CD4-positive, alpha-beta memory T cell (primary cell): ENCODE data around the gene GNLY. TPM values are rescaled to one million over a fixed set of nuclear protein-coding genes. Genes with fewer than 3 reads are reported as not detected.
"Not testable (repeated sequence)": the region's sequence is repeated elsewhere in the genome, so short reads cannot be mapped to it uniquely, and the experiment has no call there.

Source experiments
- CTCF ChIA-PET: fragments of 350-600 bp; sonication (Branson Sonifier 250); formaldehyde crosslinking; loops from one replicate; lab custom pipeline; 2021; ENCODE audit warnings: inconsistent platforms; ENCODE audit not compliant: partially characterized antibody; lab: Charles Lee
- POLR2A ChIA-PET: fragments of 350-600 bp; sonication (Branson Sonifier 250); formaldehyde crosslinking; loops from one replicate; lab custom pipeline; 2021; ENCODE audit not compliant: partially characterized antibody; lab: Charles Lee
- DNase-seq, 5 donors: peaks; one replicate each; pipeline versions ENCODE4 v3.0.0 to v3.0.0-alpha.2; 2020 to 2022; ENCODE audit warnings: mixed read lengths in 1 of 5
- H3K27ac ChIP-seq: one replicate; pipeline ENCODE4 v1.7.0; 2013; ENCODE audit warnings: low read depth, low read length
- H3K27me3 ChIP-seq: 2 replicates; pipeline ENCODE4 v1.7.0; 2013; ENCODE audit warnings: mild to moderate bottlenecking, low read length, moderate library complexity; ENCODE audit not compliant: insufficient read depth
- H3K36me3 ChIP-seq: 2 replicates; pipeline ENCODE4 v1.7.0; 2013; ENCODE audit warnings: mild to moderate bottlenecking, low read length, moderate library complexity; ENCODE audit not compliant: insufficient read depth
- H3K4me1 ChIP-seq: 2 replicates; pipeline ENCODE4 v1.7.0; 2013; ENCODE audit warnings: mild to moderate bottlenecking, low read length, moderate library complexity; ENCODE audit not compliant: insufficient read depth
- H3K4me3 ChIP-seq, 2 donors: one replicate each; pipeline ENCODE4 v1.7.0; 2013; ENCODE audit warnings: low read length in 2 of 2, mild to moderate bottlenecking in 1 of 2
- H3K9me3 ChIP-seq, 2 donors: one replicate each; pipeline ENCODE4 v1.7.0; 2013; ENCODE audit warnings: low read length in 2 of 2, control low read depth in 1 of 2; ENCODE audit not compliant: control insufficient read depth in 1 of 2
- H3K27ac Mint-ChIP-seq, 7 donors: one replicate each; pipeline ENCODE4 v1.8.0; 2020 to 2021; ENCODE audit warnings: mixed read lengths in 7 of 7, mild to moderate bottlenecking in 6 of 7, inconsistent platforms in 3 of 7, moderate library complexity in 3 of 7
- H3K27me3 Mint-ChIP-seq, 2 donors: one replicate each; pipeline ENCODE4 v1.8.0; 2020 to 2021; ENCODE audit warnings: mixed read lengths in 2 of 2
- H3K36me3 Mint-ChIP-seq, 2 donors: one replicate each; pipeline ENCODE4 v1.8.0; 2020 to 2021; ENCODE audit warnings: mixed read lengths in 2 of 2, inconsistent platforms in 1 of 2, mild to moderate bottlenecking in 1 of 2
- H3K4me1 Mint-ChIP-seq, 4 donors: one replicate each; pipeline ENCODE4 v1.8.0; 2020 to 2021; ENCODE audit warnings: mixed read lengths in 4 of 4, mild to moderate bottlenecking in 1 of 4
- H3K4me3 Mint-ChIP-seq, 8 donors: one replicate each; pipeline ENCODE4 v1.8.0; 2020 to 2021; ENCODE audit warnings: mixed read lengths in 8 of 8, mild to moderate bottlenecking in 7 of 8, moderate library complexity in 6 of 8, inconsistent platforms in 3 of 8
- H3K9me3 Mint-ChIP-seq, 8 donors: one replicate each; pipeline ENCODE4 v1.8.0; 2020 to 2021; ENCODE audit warnings: mixed read lengths in 8 of 8, mild to moderate bottlenecking in 5 of 8, inconsistent platforms in 3 of 8, moderate library complexity in 1 of 8
- intact Hi-C: fragments of 100-400 bp; cut with micrococcal nuclease; formaldehyde crosslinking; loops from one replicate; pipeline ENCODE4 v1.15.1; 2023
- polyA plus RNA-seq, 2 donors: library from polyadenylated mRNA; unstranded; fragments of 300-500 nt; fragmentation: Illumina TruSeq; gene quantifications; one replicate each; pipeline ENCODE4 v1.2.3, GENCODE V29; 2021
- total RNA-seq, 2 experiments: library from RNA; stranded (reverse); gene quantifications; one replicate each; pipeline ENCODE4 v1.2.3, GENCODE V29; 2021

The GNLY gene
- total and polyA plus RNA-seq, 4 experiments from 2014 or later = 17.2 to 32.2 (median 21.1) TPM

DNA sequence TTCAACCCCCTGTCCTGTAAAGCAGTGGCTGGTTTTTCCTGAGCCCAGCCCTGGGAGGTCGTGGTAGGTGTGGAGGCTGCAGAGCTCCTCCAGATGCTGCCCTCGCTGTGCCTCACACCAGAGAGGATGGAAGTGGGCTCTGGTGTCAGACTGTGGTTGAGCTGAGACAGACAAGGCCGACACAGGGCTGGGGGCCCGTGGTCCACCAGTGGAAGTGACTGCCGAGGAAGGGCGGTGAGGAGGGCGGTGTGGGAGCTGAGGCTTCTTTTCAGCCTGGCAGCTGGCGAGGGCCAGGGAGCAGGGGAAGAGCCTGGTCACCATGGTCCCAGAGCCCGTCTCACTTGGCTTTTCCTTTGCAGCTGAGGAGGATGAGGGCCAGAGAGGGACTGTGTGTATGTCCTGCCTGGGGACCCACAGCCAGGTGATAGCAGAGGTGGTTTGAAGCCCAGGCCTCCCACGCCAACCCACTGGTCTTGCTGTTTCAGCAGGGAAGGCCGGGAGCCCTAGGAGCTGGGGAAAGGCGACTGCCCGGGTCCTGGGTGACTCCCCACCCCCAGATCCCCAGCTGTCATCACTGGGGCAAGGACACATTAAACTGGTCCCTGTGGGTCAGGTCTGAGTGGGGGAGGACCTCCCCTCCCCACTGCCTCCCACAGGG, 34.7 kb upstream of the GNLY start:
- Histone ChIP-seq H3K4me3 (no peak overlapping the region), H3K9me3 (no peaks in the 10 kb centered on the region), H3K27ac (no peak overlapping the region), H3K27me3 (no peaks in the 10 kb centered on the region), H3K36me3 (no peaks in the 10 kb centered on the region), H3K4me1 (no peaks in the 10 kb centered on the region)
- Mint-ChIP-seq H3K27me3 (no peaks in the 10 kb centered on the region), H3K4me1 (no peaks in the 10 kb centered on the region), H3K4me3 (no peak overlapping the region), H3K36me3 (peaks cover 10 to 25% of the 10 kb centered on the region in 2 donors), H3K27ac (no peak overlapping the region), H3K9me3 (no peaks in the 10 kb centered on the region)
- CTCF ChIA-PET = interaction anchor here (0.8 to 3.5 kb wide), 4 partner anchors 20 to 46 kb away, joined by 3 to 17 read pairs (median 6); no protein-coding TSS in a partner anchor
- POLR2A ChIA-PET = no interaction called here
- DNase-seq = no peak
- intact Hi-C loops = no loop called here

DNA sequence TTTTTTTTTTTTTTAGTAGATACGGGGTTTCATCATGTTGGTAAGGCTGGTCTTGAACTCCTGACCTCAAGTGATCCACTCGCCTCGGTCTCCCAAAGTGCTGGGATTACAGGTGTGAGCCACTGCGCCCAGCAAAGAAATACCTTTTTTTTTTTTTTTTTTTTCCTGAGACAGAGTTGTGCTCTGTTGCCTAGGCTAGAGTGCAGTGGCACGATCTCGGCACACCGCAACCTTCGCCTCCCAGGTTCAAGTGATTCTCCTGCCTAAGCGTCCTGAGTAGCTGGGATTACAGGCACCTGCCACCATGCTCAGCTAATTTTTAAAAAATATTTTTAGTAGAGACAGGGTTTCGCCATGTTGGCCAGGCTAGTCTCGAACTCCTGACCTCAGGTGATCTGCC, 33.9 kb upstream of the GNLY start:
- H3K4me3 ChIP-seq, H3K27me3 ChIP-seq, H3K4me1 ChIP-seq, H3K4me3 Mint-ChIP-seq, H3K9me3 Mint-ChIP-seq, intact Hi-C loops, DNase-seq, H3K27me3 Mint-ChIP-seq, H3K27ac Mint-ChIP-seq, H3K9me3 ChIP-seq, POLR2A ChIA-PET, H3K27ac ChIP-seq, H3K36me3 ChIP-seq, H3K4me1 Mint-ChIP-seq: not testable (repeated sequence)
- H3K36me3 Mint-ChIP-seq = peaks cover 10 to 23% of the 10 kb centered on the region in 2 donors
- CTCF ChIA-PET = interaction anchor here (1.2 to 3.5 kb wide), 2 partner anchors 23 to 28 kb away, joined by 4 to 17 read pairs; no protein-coding TSS in a partner anchor

DNA sequence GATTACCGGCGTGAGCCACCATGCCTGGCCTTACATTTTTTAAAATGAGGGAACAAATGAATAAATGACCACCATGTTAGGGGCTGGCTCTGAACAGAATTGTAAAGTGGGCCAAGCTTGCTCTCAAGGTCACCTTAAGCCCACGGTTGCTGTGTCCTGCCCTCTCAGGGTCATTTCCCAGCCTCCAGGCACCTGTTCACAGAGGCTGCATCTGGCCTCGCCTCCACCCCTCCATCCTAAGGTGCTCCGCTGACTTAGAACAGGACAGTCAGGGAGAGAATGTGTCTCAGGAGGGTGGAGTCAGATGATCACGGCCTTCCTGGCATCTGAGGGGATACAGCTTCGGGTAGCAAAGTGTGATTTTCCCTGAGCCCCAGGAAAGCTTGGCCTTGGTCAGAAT, 33.4 kb upstream of the GNLY start:
- Mint-ChIP-seq H3K4me1 (no peaks in the 10 kb centered on the region), H3K27ac (no peak overlapping the region), H3K4me3 (no peak overlapping the region), H3K36me3 (peaks cover 10 to 20% of the 10 kb centered on the region in 2 donors), H3K9me3 (no peaks in the 10 kb centered on the region), H3K27me3 (no peaks in the 10 kb centered on the region)
- Histone ChIP-seq H3K4me1 (no peaks in the 10 kb centered on the region), H3K27ac (no peak overlapping the region), H3K27me3 (no peaks in the 10 kb centered on the region), H3K36me3 (no peaks in the 10 kb centered on the region), H3K9me3 (no peaks in the 10 kb centered on the region), H3K4me3 (no peak overlapping the region)
- intact Hi-C loops = no loop called here
- DNase-seq = no peak
- ChIA-PET POLR2A (no interaction called here), CTCF (interaction anchor here (1.2 to 3.5 kb wide), 2 partner anchors 24 to 28 kb away, joined by 4 to 17 read pairs; no protein-coding TSS in a partner anchor)

DNA sequence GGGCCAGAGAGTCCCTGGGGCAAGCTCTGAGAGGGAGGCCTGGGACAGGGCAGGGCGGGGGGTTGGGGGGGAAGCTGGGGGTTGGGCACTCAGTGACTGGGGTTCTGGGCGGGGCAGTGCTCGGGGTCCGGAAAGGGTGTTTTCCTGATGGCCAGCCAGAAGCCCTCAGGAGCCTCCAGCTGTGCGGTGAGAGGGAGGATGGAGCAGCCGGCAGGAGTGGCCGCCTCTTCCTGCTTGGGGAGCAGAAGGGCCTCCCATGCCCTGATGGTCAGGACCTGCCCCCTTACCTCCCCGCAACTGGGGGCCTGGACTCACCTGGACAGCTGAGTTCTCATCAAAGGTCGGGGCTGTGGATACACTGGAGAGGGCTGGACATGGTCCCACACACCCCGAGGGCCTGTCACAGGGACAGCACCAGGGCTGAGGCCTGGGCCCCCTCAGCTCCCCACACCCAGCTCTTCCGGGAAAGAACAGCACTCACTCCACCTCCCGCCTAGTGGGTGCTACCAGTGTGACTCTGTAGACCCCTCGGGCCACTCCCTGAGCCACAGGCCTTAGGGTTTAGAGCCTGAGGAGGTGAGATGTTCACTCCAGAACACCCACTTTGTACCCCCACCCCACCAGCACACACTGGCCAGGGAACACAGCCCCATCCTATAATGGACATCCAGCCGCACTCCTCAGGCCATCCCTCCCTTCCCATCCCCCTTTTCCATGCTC, 32.9 kb upstream of the GNLY start:
- ChIA-PET POLR2A (no interaction called here), CTCF (interaction anchor here (1.2 kb wide), 1 partner anchor 29 kb away, joined by 4 read pairs; no protein-coding TSS in a partner anchor)
- no peak overlapping the region for H3K4me3 Mint-ChIP-seq
- Histone ChIP-seq H3K27me3 (no peaks in the 10 kb centered on the region), H3K9me3 (no peaks in the 10 kb centered on the region), H3K4me3 (no peak overlapping the region), H3K4me1 (no peaks in the 10 kb centered on the region), H3K27ac (no peak overlapping the region), H3K36me3 (no peaks in the 10 kb centered on the region)
- intact Hi-C loops = no loop called here
- H3K36me3 Mint-ChIP-seq = peaks cover 6 to 14% of the 10 kb centered on the region in 2 donors
- H3K9me3 Mint-ChIP-seq = no peaks in the 10 kb centered on the region
- no peak for DNase-seq
- H3K4me1 Mint-ChIP-seq = no peaks in the 10 kb centered on the region
- no peaks in the 10 kb centered on the region for H3K27me3 Mint-ChIP-seq
- H3K27ac Mint-ChIP-seq = no peak overlapping the region

DNA sequence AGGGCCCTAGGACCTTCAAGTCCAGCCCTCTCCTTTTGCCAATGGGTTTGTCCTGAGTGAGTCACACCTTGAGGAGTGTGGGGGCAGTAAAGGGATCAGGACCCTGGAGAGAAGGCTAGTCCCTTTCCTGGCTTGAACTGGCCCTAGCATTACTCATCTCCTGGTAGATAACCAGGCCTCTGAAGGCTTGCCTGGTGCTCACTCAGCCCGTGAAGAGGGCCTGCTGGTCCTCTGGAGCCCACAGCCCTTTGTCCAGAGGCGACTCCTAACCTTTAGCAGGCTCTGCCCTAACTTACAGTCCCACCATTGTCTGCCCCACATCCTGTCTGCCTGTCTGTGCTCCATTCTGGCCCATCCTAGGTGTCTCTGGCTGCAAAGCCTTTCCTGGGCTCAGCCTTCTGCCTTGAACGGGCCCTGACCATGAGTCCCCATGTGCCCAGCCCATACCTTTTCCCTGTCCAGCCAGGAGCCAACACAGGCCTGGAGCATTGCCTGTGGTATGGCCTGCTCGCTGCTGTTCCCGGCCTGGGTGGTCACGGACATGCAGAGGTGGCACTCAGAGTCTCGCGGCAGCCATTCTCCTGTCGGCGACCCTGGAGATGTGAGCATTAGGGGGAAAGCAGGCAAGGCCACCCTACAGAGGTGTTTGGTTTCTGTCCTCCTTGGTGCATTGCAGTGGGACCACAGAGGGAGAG, 31.1 kb upstream of the GNLY start:
- H3K36me3 Mint-ChIP-seq = peaks cover 6 to 7% of the 10 kb centered on the region in 2 donors
- no peaks in the 10 kb centered on the region for H3K27me3 Mint-ChIP-seq
- Histone ChIP-seq H3K27me3 (no peaks in the 10 kb centered on the region), H3K4me3 (no peak overlapping the region), H3K9me3 (no peaks in the 10 kb centered on the region), H3K4me1 (no peaks in the 10 kb centered on the region), H3K27ac (no peak overlapping the region), H3K36me3 (no peaks in the 10 kb centered on the region)
- no peak for DNase-seq
- POLR2A ChIA-PET = no interaction called here
- intact Hi-C loops = no loop called here
- H3K9me3 Mint-ChIP-seq = no peaks in the 10 kb centered on the region
- no peak overlapping the region for H3K4me3 Mint-ChIP-seq
- H3K27ac Mint-ChIP-seq = no peak overlapping the region
- CTCF ChIA-PET = interaction anchor here (0.5 kb wide), 1 partner anchor 10 kb away, joined by 3 read pairs; no protein-coding TSS in a partner anchor
- no peaks in the 10 kb centered on the region for H3K4me1 Mint-ChIP-seq

DNA sequence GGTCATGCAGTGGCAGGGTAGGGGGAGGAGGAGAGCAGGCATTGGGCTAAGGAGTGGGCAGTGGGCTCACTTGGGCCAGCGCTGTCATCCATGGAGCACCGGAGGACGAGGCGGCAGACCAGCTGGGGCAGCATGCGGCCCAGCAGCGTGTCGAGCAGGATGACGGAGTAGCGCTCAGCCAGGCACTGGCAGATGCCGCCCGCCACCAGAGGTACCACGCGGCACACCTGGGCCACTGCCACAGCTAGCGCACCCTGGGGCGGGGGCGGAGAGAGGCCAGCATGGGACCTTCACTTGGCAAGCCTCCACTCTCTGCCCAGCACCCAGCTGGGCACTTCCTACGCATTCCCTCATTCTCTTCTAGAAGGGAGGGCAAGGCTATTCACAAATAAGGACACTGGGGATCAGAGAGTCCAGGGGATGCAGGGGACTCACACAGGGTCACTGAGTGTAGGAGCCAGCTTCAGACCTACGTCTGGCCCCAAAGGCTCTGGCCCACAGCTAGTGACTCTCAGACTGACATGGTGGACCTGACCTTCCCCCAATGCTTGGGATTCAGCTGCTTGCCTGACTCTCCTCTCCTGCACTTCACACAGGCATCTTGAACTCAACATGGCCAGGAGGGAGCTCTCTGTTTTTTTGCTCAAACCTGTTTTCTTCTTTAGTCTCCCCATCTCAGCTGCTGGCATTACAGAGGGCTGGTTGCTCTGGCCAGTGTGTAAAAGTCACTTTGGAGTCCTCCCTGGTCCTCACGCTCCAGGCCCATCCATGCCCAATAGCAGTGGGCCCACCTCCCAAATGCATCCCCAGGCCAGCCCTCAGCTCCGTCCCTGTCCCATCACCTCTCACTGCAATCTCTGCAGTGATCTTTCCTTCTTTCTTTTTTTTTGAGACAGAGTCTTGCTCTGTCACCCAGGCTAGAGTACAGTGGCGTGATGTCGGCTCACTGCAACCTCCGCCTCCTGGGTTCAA, 30.3 kb upstream of the GNLY start:
- peak overlapping the region in 1 of 7 donors; percentile 5 for H3K27ac Mint-ChIP-seq
- Histone ChIP-seq H3K27me3 (no peaks in the 10 kb centered on the region), H3K4me3 (no peak overlapping the region), H3K9me3 (no peaks in the 10 kb centered on the region), H3K36me3 (no peaks in the 10 kb centered on the region), H3K27ac (no peak overlapping the region), H3K4me1 (no peaks in the 10 kb centered on the region)
- CTCF ChIA-PET = interaction anchor here (0.5 kb wide), 1 partner anchor 11 kb away, joined by 3 read pairs; no protein-coding TSS in a partner anchor
- no peaks in the 10 kb centered on the region for H3K4me1 Mint-ChIP-seq
- POLR2A ChIA-PET = interaction anchor here (0.6 kb wide), 1 partner anchor 882 kb away, joined by 3 read pairs; no protein-coding TSS in a partner anchor
- H3K27me3 Mint-ChIP-seq = no peaks in the 10 kb centered on the region
- intact Hi-C loops = no loop called here
- no peaks in the 10 kb centered on the region for H3K9me3 Mint-ChIP-seq
- H3K4me3 Mint-ChIP-seq = no peak overlapping the region
- no peak for DNase-seq
- peaks cover 2 to 4% of the 10 kb centered on the region in 2 donors for H3K36me3 Mint-ChIP-seq
